ENCODE results near the gene NCOA3.

NCOA3 gene

DNA sequence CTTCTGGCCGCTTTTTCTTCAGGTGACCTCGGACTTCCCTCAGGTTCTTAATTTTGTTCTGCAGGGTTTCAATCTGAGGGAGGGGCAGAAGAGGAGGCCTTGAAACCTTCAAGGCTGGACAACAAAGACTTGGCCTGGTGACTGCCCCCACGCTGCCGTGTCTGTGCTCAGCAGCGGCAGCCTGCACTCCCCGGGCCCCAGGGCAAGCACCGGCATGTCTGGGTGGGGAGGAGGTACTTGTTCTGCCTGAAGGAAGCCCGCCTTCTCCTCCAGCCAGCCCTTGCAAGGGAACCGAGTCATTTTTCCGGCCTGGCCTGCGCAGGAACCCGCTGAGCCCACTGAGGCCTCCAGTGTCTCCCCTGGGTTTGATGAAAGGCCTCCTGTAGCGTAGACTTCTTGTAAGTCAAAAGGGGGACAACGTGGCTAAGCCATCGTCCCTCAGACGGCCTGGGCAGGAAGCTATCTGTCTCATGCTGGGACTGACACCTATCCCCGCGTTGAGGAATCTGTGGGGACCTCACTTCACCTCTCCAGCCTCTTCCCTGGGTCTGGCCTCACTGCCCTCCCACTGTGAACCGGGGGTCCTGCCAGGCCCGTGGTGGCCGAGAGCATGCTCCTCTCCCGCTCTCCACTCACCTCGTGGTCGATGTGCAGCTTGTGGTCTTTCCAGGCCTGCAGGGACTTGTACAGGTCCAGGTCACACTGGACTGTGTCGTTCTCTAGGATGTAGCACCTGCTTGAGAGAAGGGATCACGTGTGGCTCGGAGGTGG lies 163.7 kb downstream of the NCOA3 start:
- H3K36me3 ChIP-seq (ENCODE audit: control insufficient read depth, insufficient read depth, low read length, severe bottlenecking) = peaks cover 23% of the 10 kb centered on the region
- DNase-seq (ENCODE audit: low read depth) = no peak

DNA sequence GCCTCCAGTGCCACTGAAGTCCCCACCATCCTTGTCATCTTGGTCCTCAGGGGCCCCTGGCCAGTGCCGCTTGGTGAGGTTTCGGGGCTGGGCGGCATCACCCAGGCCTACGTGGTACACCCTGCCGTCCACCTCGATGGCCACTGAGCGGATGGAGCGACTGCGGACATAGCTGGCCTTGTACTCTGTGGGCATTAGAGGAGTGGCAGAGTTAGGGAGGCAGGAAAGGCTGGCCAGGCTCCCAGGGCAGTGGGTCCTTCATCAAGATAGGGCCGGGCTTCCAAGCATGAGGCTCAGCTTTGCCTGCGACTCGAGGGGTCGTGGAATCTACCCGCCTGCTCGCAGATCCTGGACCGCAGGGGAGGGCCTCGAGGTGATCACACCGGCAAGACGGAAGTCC lies 164.6 kb downstream of the NCOA3 start:
- no peak for DNase-seq (ENCODE audit: low read depth)
- Histone ChIP-seq H3K27me3 (replicated peaks; ENCODE audit: control insufficient read depth, insufficient read depth, low read length) (no peaks in the 10 kb centered on the region), H3K9ac (ENCODE audit: low read length) (no peak overlapping the region), H3K36me3 (ENCODE audit: control insufficient read depth, insufficient read depth, low read length, severe bottlenecking) (peaks cover 23% of the 10 kb centered on the region), H3K9me3 (ENCODE audit: control insufficient read depth, low read length) (no peaks in the 10 kb centered on the region), H3K4me3 (ENCODE audit: low read length) (no peak overlapping the region), H3K4me1 (ENCODE audit: control insufficient read depth, insufficient read depth, low read length) (no peaks in the 10 kb centered on the region)

More for the DNA sequence above, 163.7 kb downstream of the NCOA3 start:
- no peak overlapping the region for H3K4me3 ChIP-seq (ENCODE audit: low read length)
- H3K27me3 ChIP-seq (replicated peaks; ENCODE audit: control insufficient read depth, insufficient read depth, low read length) = no peaks in the 10 kb centered on the region
- H3K9me3 ChIP-seq (ENCODE audit: control insufficient read depth, low read length) = no peaks in the 10 kb centered on the region
- H3K4me1 ChIP-seq (ENCODE audit: control insufficient read depth, insufficient read depth, low read length) = peaks cover under 1% of the 10 kb centered on the region
- no peak overlapping the region for H3K9ac ChIP-seq (ENCODE audit: low read length)

DNA sequence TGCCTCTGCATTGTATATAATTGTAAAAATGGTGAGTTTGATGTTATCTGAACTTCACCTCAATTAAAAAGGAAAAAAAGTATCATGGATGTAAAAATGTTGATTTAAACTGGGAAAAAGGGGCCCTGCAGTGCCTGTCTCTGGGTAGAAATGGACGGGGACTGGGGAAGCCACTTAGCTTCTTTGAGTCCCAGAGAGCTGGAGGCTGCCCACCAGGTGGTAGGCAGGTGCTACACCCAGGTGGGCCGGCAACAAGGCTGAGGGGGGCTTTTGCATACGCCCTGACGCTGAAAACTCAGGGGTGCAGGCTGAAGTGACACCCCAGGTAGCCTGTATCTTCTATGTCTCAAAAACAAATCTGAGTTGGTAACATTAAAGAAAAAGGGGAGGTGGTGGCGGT lies 165.4 kb downstream of the NCOA3 start:
- no peak for DNase-seq (ENCODE audit: low read depth)
- H3K36me3 ChIP-seq (ENCODE audit: control insufficient read depth, insufficient read depth, low read length, severe bottlenecking) = peaks cover 17% of the 10 kb centered on the region

DNA sequence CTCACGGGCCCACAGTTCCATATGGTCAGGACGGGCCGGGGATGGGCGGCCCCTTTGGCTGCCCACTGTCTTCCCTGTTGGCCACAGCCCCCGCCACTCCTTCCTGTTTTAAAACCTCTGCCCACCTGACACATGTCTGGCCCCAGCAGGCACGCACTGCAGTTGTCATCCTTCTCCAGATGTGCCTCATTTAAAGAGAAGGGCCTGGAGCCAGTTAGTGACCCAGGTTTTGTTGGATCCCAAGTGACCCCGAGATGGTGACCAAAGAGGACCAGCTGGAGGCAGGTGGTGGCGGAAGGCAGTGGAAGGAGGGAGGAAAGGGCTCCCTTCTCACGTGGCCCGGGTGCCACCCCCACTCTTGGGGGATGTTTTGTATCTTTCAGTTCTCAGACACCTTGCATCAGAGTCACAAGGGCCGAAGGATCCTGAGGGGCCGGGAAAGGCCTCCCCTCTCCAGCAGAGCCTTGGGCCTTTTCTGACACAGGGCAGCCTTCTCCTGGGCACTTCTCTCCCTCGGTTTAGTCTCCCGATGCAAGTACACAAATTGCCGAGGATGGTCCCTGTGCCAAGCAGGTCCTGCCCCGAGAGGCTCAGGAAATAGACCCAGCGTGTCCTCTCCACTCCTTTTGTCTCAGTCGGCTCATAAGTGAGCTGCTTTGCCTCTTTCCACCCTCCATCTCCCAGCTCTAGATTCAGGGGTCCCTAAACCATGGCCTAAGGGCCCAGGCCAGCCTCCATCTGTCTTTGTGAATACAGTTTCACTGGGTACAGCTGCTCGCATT lies 166.0 kb downstream of the NCOA3 start:
- no peak overlapping the region for H3K9ac ChIP-seq (ENCODE audit: low read length)
- H3K4me3 ChIP-seq (ENCODE audit: low read length) = no peak overlapping the region
- DNase-seq (ENCODE audit: low read depth) = no peak
- no peaks in the 10 kb centered on the region for H3K4me1 ChIP-seq (ENCODE audit: control insufficient read depth, insufficient read depth, low read length)
- no peaks in the 10 kb centered on the region for H3K27me3 ChIP-seq (replicated peaks; ENCODE audit: control insufficient read depth, insufficient read depth, low read length)
- no peaks in the 10 kb centered on the region for H3K9me3 ChIP-seq (ENCODE audit: control insufficient read depth, low read length)
- H3K36me3 ChIP-seq (ENCODE audit: control insufficient read depth, insufficient read depth, low read length, severe bottlenecking) = peaks cover 11% of the 10 kb centered on the region

More for the DNA sequence above, 165.4 kb downstream of the NCOA3 start:
- no peak overlapping the region for H3K9ac ChIP-seq (ENCODE audit: low read length)
- H3K27me3 ChIP-seq (replicated peaks; ENCODE audit: control insufficient read depth, insufficient read depth, low read length) = no peaks in the 10 kb centered on the region
- no peak overlapping the region for H3K4me3 ChIP-seq (ENCODE audit: low read length)
- no peaks in the 10 kb centered on the region for H3K4me1 ChIP-seq (ENCODE audit: control insufficient read depth, insufficient read depth, low read length)
- no peaks in the 10 kb centered on the region for H3K9me3 ChIP-seq (ENCODE audit: control insufficient read depth, low read length)

DNA sequence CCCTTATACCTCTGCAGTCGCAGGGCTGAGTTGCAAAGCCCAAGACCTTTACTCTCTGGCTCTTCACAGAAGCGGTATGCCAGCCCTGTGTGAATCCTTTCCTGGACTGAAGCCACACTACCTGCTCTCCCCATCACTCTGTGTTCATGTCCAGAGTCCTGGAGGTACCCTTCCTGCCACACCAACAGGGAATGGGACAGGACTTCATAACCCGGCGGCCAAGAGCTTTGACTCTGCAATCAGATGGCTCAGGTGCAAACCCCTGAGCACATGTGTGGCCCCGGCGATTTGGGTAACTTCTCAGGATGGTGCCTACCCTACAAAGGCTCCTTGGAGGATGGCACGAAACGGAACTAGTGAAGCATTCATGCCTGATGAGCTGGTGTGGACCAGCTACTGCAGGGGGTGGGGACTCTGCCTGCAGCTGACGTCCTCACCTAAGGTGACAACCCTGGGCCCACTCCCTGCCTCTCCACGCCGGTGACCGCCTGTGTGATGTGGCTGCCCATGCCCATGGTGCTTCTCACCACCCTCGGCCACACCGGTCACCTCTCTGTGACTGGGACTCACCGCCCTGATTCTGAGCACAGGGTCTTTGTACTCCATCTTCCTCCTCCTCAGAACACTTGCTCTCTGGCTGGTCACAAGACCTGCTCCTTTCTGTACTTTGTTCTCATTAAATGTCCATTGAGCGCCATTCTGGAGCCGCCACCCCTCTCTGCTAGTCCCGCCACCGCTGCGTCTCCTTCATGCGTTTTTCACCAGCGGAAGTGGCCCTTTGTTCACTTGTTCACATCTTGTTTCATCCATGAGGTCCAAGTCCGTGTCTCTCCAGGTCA lies 166.8 kb downstream of the NCOA3 start:
- H3K36me3 ChIP-seq (ENCODE audit: control insufficient read depth, insufficient read depth, low read length, severe bottlenecking) = peaks cover 6% of the 10 kb centered on the region
- no peak overlapping the region for H3K9ac ChIP-seq (ENCODE audit: low read length)
- H3K27me3 ChIP-seq (replicated peaks; ENCODE audit: control insufficient read depth, insufficient read depth, low read length) = no peaks in the 10 kb centered on the region
- no peak for DNase-seq (ENCODE audit: low read depth)
- H3K9me3 ChIP-seq (ENCODE audit: control insufficient read depth, low read length) = no peaks in the 10 kb centered on the region
- no peak overlapping the region for H3K4me3 ChIP-seq (ENCODE audit: low read length)
- H3K4me1 ChIP-seq (ENCODE audit: control insufficient read depth, insufficient read depth, low read length) = no peaks in the 10 kb centered on the region

DNA sequence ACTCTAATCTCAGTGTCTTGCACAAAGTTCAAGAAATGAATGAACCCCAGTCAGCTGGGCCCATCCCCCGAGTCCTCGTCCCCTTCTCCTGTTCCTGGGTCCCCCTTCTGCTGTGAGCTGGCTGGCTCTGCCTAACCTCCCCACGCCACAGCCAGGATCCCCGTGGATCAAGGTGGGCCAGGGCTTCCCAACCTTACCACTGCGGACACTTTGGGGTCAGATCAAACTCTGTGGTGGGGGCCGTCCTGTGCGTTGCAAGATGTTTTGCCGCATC lies 167.4 kb downstream of the NCOA3 start:
- Histone ChIP-seq H3K9me3 (ENCODE audit: control insufficient read depth, low read length) (no peaks in the 10 kb centered on the region), H3K27me3 (replicated peaks; ENCODE audit: control insufficient read depth, insufficient read depth, low read length) (no peaks in the 10 kb centered on the region), H3K4me3 (ENCODE audit: low read length) (no peak overlapping the region), H3K4me1 (ENCODE audit: control insufficient read depth, insufficient read depth, low read length) (no peaks in the 10 kb centered on the region), H3K9ac (ENCODE audit: low read length) (no peak overlapping the region), H3K36me3 (ENCODE audit: control insufficient read depth, insufficient read depth, low read length, severe bottlenecking) (peaks cover 6% of the 10 kb centered on the region)
- DNase-seq (ENCODE audit: low read depth) = no peak

DNA sequence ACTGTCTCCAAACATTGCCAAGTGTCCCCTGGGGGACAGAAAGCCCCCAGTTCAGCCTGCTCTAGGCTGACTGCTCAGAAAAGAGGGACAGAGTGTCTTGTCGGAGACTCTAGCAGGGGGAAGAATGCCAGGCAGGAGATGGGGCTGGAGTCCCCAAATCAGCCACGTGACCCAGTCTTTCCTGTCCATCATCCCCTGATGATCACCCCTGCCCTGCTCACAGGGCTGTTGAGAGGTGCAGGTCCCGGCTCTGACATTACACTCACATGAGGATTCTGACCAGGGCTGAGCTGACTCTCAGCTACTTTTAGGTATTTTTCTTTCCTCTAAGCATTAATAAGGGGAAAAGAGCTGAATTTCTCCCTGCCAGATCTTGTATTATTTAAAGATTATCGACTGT lies 167.8 kb downstream of the NCOA3 start:
- no peak overlapping the region for H3K9ac ChIP-seq (ENCODE audit: low read length)
- no peak overlapping the region for H3K4me3 ChIP-seq (ENCODE audit: low read length)
- no peaks in the 10 kb centered on the region for H3K9me3 ChIP-seq (ENCODE audit: control insufficient read depth, low read length)
- no peaks in the 10 kb centered on the region for H3K27me3 ChIP-seq (replicated peaks; ENCODE audit: control insufficient read depth, insufficient read depth, low read length)
- peaks cover 6% of the 10 kb centered on the region for H3K36me3 ChIP-seq (ENCODE audit: control insufficient read depth, insufficient read depth, low read length, severe bottlenecking)
- no peak for DNase-seq (ENCODE audit: low read depth)
- H3K4me1 ChIP-seq (ENCODE audit: control insufficient read depth, insufficient read depth, low read length) = no peaks in the 10 kb centered on the region

DNA sequence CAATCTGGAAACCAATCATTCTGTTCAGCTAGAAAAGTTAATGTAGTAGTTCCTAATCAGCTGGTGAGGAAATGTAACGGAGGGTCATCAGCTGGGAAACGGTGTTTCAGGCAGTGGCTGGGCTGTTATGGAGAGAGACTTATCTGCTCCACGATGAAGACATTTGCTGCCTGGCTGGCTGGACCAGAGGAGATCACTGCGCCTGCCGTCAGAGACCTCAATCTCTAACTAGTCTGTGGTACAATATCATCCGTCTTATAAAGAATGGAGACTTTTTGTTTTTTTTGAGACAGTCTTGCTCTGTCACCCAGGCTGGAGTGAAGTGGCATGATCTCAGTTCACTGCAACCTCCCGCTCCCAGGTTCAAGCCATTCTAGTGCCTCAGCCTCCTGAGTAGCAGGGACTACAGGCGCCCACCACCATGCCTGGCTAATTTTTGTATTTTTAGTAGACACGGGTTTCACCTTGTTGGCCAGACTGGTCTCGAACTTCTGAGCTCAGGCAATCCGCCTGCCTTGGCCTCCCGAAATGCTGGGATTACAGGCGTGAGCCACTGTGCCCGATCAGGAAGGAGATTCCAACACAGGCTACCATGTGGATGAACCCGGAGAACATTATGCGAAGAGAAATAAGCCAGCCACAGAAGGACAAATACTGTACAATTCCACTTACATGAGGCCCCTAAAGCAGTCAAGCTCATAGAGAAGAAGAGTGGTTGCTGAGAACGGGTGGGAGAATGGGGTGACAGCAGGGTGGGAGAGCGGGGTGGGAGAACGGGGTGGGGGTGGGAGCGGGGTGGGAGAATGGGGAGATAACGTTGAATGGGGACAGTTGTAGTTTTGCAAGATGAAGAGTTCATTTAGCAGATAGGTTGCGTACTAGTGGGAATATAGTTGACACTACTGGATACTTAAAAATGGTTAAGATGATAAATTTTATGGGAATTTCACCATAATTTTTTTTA lies 168.5 kb downstream of the NCOA3 start:
- Histone ChIP-seq H3K9ac (ENCODE audit: low read length) (no peak overlapping the region), H3K4me3 (ENCODE audit: low read length) (no peak overlapping the region)

DNA sequence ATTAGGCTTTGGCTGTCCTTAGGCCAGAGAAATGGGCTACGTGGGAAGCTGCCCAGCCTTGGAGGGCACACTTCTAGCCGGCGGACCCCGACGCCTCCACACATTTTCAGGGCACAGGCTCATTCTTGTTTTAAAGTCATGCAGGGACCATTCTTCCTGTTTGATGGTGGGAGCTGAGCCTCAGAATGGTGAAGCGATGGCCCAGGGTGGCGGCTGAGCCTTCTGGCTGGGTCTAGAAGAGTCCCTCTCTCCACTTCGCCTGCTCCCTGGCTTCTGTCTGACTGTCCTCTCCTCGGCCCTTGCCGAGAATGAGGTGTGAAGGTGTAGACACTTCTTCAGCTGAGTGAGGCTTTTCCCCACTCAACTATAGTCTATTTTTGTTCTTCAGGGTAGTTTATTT lies 169.2 kb downstream of the NCOA3 start:
- Histone ChIP-seq H3K36me3 (ENCODE audit: control insufficient read depth, insufficient read depth, low read length, severe bottlenecking) (peaks cover under 1% of the 10 kb centered on the region), H3K9me3 (ENCODE audit: control insufficient read depth, low read length) (no peaks in the 10 kb centered on the region), H3K27me3 (replicated peaks; ENCODE audit: control insufficient read depth, insufficient read depth, low read length) (no peaks in the 10 kb centered on the region), H3K4me3 (ENCODE audit: low read length) (no peak overlapping the region), H3K4me1 (ENCODE audit: control insufficient read depth, insufficient read depth, low read length) (no peaks in the 10 kb centered on the region), H3K9ac (ENCODE audit: low read length) (no peak overlapping the region)
- no peak for DNase-seq (ENCODE audit: low read depth)

More for the DNA sequence above, 168.5 kb downstream of the NCOA3 start:
- H3K9me3 ChIP-seq (ENCODE audit: control insufficient read depth, low read length) = no peaks in the 10 kb centered on the region
- DNase-seq (ENCODE audit: low read depth) = no peak
- no peaks in the 10 kb centered on the region for H3K4me1 ChIP-seq (ENCODE audit: control insufficient read depth, insufficient read depth, low read length)
- H3K27me3 ChIP-seq (replicated peaks; ENCODE audit: control insufficient read depth, insufficient read depth, low read length) = no peaks in the 10 kb centered on the region
- H3K36me3 ChIP-seq (ENCODE audit: control insufficient read depth, insufficient read depth, low read length, severe bottlenecking) = peaks cover 6% of the 10 kb centered on the region

DNA sequence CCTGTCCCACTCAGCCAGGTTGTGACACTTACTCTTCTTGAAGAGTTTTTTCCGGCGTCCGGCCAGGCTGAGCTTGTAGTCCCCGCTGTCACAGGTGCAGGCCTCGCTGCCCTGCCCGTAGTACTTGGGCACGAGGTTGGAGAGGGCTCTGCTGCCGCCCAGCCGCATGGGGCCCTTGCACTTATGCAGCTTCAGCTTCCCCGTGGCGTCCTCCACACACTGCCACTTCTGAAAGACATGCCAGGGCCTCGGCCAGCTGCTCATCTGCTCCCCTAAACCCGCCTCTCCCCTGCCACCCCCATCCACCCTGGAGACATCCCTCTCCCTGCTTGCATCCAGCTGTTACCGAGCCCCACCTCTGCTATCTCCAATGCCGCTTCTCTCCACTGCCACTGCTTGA lies 170.5 kb downstream of the NCOA3 start:
- no peak for DNase-seq (ENCODE audit: low read depth)
- Histone ChIP-seq H3K9me3 (ENCODE audit: control insufficient read depth, low read length) (no peaks in the 10 kb centered on the region), H3K27me3 (replicated peaks; ENCODE audit: control insufficient read depth, insufficient read depth, low read length) (no peaks in the 10 kb centered on the region), H3K36me3 (ENCODE audit: control insufficient read depth, insufficient read depth, low read length, severe bottlenecking) (no peaks in the 10 kb centered on the region), H3K4me1 (ENCODE audit: control insufficient read depth, insufficient read depth, low read length) (no peaks in the 10 kb centered on the region), H3K9ac (ENCODE audit: low read length) (no peak overlapping the region), H3K4me3 (ENCODE audit: low read length) (no peak overlapping the region)

Data from adipocyte (in vitro differentiated cells).